Measurements from ENCODE around the gene FLOT2. TPM values are rescaled to one million over a fixed set of nuclear protein-coding genes. Genes with fewer than 3 reads are reported as not detected.
"Not testable (repeated sequence)": the region's sequence is repeated elsewhere in the genome, so short reads cannot be mapped to it uniquely, and the experiment has no call there.

The FLOT2 gene
- total and polyA plus RNA-seq, 2 donors (not counting 1 experiment from before 2014, with no cell fraction given), result 48.9 to 81.1 TPM

- H3K27me3 ChIP-seq (ENCODE audit: control insufficient read depth, insufficient read depth, low read length); H3K27ac ChIP-seq (ENCODE audit: insufficient read depth, low read length); H2AFZ ChIP-seq (ENCODE audit: low read length); H3K4me3 ChIP-seq (replicated peaks in 1 of 4; ENCODE audit: control extremely low read depth in 1 of 4, insufficient read depth in 1 of 4, low read depth in 3 of 4, low read length in 4 of 4); H4K20me1 ChIP-seq (ENCODE audit: control insufficient read depth, extremely low read depth, insufficient read depth, low read length); H3K4me1 ChIP-seq (ENCODE audit: control insufficient read depth, extremely low read depth, insufficient read depth, low read length); H3K9ac ChIP-seq (ENCODE audit: insufficient read depth, low read length); H3K4me2 ChIP-seq (ENCODE audit: extremely low read depth, insufficient read depth, low read length); H3K9me3 ChIP-seq (ENCODE audit: control insufficient read depth, insufficient read depth, low read depth, low read length); H3K79me2 ChIP-seq (ENCODE audit: control insufficient read depth, insufficient read depth, low read length); DNase-seq (ENCODE audit: low read depth in 2 of 2); H3K36me3 ChIP-seq (ENCODE audit: control insufficient read depth, insufficient read depth, low read length): not testable (repeated sequence)
- peak; percentile 7 to 35 for TF ChIP-seq CTCF (conservative IDR thresholded peaks at IDR 0.05 in 1 of 2, IDR thresholded peaks at IDR 0.05 in 1 of 2; ENCODE audit: low read depth in 1 of 2, low read length in 2 of 2)
Observed at GRCh38 chr17:28848667-28849066, 48.9 kb downstream of the FLOT2 start.

DNA sequence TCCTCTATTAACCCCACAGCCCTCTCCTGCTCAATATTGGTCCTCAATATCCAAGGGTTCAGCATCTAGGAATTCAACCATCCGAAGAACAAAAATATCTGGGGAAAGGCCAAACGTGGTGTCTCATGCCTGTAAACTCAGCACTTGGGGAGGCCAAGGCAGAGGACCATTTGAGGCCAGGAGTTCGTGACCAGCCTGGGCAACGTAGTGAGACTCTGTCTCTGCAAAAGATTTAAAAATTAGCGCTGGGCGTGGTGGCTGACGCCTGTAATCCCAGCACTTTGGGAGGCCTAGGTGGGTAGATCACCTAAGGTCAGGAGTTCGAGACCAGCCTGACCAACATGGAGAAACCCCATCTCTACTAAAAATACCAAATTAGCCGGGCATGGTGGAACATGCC lies 50.8 kb downstream of the FLOT2 start:
- not testable (repeated sequence) for H3K9ac ChIP-seq (ENCODE audit: insufficient read depth, low read length); H3K79me2 ChIP-seq (ENCODE audit: control insufficient read depth, insufficient read depth, low read length); H4K20me1 ChIP-seq (ENCODE audit: control insufficient read depth, extremely low read depth, insufficient read depth, low read length); H3K4me2 ChIP-seq (ENCODE audit: extremely low read depth, insufficient read depth, low read length); H3K4me1 ChIP-seq (ENCODE audit: control insufficient read depth, extremely low read depth, insufficient read depth, low read length); H3K36me3 ChIP-seq (ENCODE audit: control insufficient read depth, insufficient read depth, low read length); H3K27me3 ChIP-seq (ENCODE audit: control insufficient read depth, insufficient read depth, low read length); DNase-seq (ENCODE audit: low read depth in 2 of 2); H2AFZ ChIP-seq (ENCODE audit: low read length); H3K27ac ChIP-seq (ENCODE audit: insufficient read depth, low read length); H3K4me3 ChIP-seq (replicated peaks in 1 of 4; ENCODE audit: control extremely low read depth in 1 of 4, insufficient read depth in 1 of 4, low read depth in 3 of 4, low read length in 4 of 4); H3K9me3 ChIP-seq (ENCODE audit: control insufficient read depth, insufficient read depth, low read depth, low read length)

GRCh38 chr17:28846231-28846630 lies 51.3 kb downstream of the FLOT2 start:
- Histone ChIP-seq H3K79me2 (ENCODE audit: control insufficient read depth, insufficient read depth, low read length) (peaks cover 12% of the 10 kb centered on the region), H4K20me1 (ENCODE audit: control insufficient read depth, extremely low read depth, insufficient read depth, low read length) (no peaks in the 10 kb centered on the region), H3K4me2 (ENCODE audit: extremely low read depth, insufficient read depth, low read length) (no peak overlapping the region), H3K4me3 (replicated peaks in 1 of 4; ENCODE audit: control extremely low read depth in 1 of 4, insufficient read depth in 1 of 4, low read depth in 3 of 4, low read length in 4 of 4) (no peak overlapping the region), H3K27me3 (ENCODE audit: control insufficient read depth, insufficient read depth, low read length) (no peaks in the 10 kb centered on the region), H2AFZ (ENCODE audit: low read length) (no peak overlapping the region), H3K27ac (ENCODE audit: insufficient read depth, low read length) (no peak overlapping the region), H3K9me3 (ENCODE audit: control insufficient read depth, insufficient read depth, low read depth, low read length) (no peaks in the 10 kb centered on the region), H3K36me3 (ENCODE audit: control insufficient read depth, insufficient read depth, low read length) (no peaks in the 10 kb centered on the region), H3K4me1 (ENCODE audit: control insufficient read depth, extremely low read depth, insufficient read depth, low read length) (no peaks in the 10 kb centered on the region), H3K9ac (ENCODE audit: insufficient read depth, low read length) (no peak overlapping the region)
- no peak for DNase-seq (ENCODE audit: low read depth in 2 of 2)
- no peak for TF ChIP-seq EZH2 (IDR thresholded peaks at IDR 0.05; ENCODE audit: low read length, missing control alignments)
- no peak for TF ChIP-seq CTCF (conservative IDR thresholded peaks at IDR 0.05 in 1 of 2, IDR thresholded peaks at IDR 0.05 in 1 of 2; ENCODE audit: low read depth in 1 of 2, low read length in 2 of 2)

DNA sequence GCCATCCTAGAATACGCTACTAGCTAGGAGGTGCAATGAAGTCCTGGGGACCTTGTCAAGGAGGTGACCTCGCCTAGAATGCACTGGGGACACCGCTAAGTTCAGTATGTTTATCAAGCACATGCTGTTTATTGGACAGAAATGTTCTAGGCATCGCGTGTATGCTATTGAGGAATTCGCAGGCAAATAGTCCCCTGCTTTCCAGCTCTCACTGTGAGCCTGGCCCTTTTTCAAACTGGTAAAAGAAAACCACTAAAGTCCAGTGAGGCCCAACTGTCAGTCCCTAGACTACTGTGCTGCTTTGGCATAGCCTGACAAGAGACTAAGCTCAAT lies 53.8 kb downstream of the FLOT2 start:
- H2AFZ ChIP-seq (ENCODE audit: low read length), result no peak overlapping the region
- no peak for DNase-seq (ENCODE audit: low read depth in 2 of 2)
- no peaks in the 10 kb centered on the region for H3K9me3 ChIP-seq (ENCODE audit: control insufficient read depth, insufficient read depth, low read depth, low read length)

More for the DNA sequence above, 53.8 kb downstream of the FLOT2 start:
- Histone ChIP-seq H3K27me3 (ENCODE audit: control insufficient read depth, insufficient read depth, low read length) (no peaks in the 10 kb centered on the region), H3K4me3 (replicated peaks in 1 of 4; ENCODE audit: control extremely low read depth in 1 of 4, insufficient read depth in 1 of 4, low read depth in 3 of 4, low read length in 4 of 4) (no peak overlapping the region), H3K36me3 (ENCODE audit: control insufficient read depth, insufficient read depth, low read length) (no peaks in the 10 kb centered on the region), H3K79me2 (ENCODE audit: control insufficient read depth, insufficient read depth, low read length) (peaks cover 23% of the 10 kb centered on the region), H3K4me2 (ENCODE audit: extremely low read depth, insufficient read depth, low read length) (no peak overlapping the region), H3K27ac (ENCODE audit: insufficient read depth, low read length) (no peak overlapping the region), H3K4me1 (ENCODE audit: control insufficient read depth, extremely low read depth, insufficient read depth, low read length) (no peaks in the 10 kb centered on the region), H4K20me1 (ENCODE audit: control insufficient read depth, extremely low read depth, insufficient read depth, low read length) (no peaks in the 10 kb centered on the region), H3K9ac (ENCODE audit: insufficient read depth, low read length) (no peak overlapping the region)
- TF ChIP-seq CTCF (conservative IDR thresholded peaks at IDR 0.05 in 1 of 2, IDR thresholded peaks at IDR 0.05 in 1 of 2; ENCODE audit: low read depth in 1 of 2, low read length in 2 of 2) (no peak), EZH2 (IDR thresholded peaks at IDR 0.05; ENCODE audit: low read length, missing control alignments) (no peak)

All from fibroblast of lung (primary cell).